HG02852 (cell line): Measurements from ENCODE around the gene TBC1D5.
"Not testable (repeated sequence)": the region's sequence is repeated elsewhere in the genome, so short reads cannot be mapped to it uniquely, and the experiment has no call there.

Experiments
- ATAC-seq: cut with Tn5 transposase; IDR thresholded peaks from one replicate; pipeline ENCODE4 v1.9.1; 2021; ENCODE audit warnings: mild to moderate bottlenecking, moderate library complexity; ENCODE audit not compliant: unreplicated experiment

Gene TBC1D5

GRCh38 chr3:17423786-17424536 is 318.5 kb downstream of the TBC1D5 start:
- ATAC-seq: no peak

GRCh38 chr3:17422636-17423035 is 319.8 kb downstream of the TBC1D5 start:
- no peak for ATAC-seq

- no peak for ATAC-seq
Measured at GRCh38 chr3:17420668-17421067, 321.8 kb downstream of the TBC1D5 start.

GRCh38 chr3:17412950-17413530 is 329.4 kb downstream of the TBC1D5 start:
- peak; percentile 87 for ATAC-seq

GRCh38 chr3:17411157-17411877 is 331.1 kb downstream of the TBC1D5 start:
- ATAC-seq: no peak

GRCh38 chr3:17407576-17407975 is 334.9 kb downstream of the TBC1D5 start:
- no peak for ATAC-seq

GRCh38 chr3:17404548-17404947 is 337.9 kb downstream of the TBC1D5 start:
- no peak for ATAC-seq

- ATAC-seq: no peak
Measured at GRCh38 chr3:17402442-17402841, 340.0 kb downstream of the TBC1D5 start.

GRCh38 chr3:17401912-17402311 is 340.5 kb downstream of the TBC1D5 start:
- no peak for ATAC-seq

- peak; percentile 38 for ATAC-seq
Measured at GRCh38 chr3:17399586-17399985, 342.8 kb downstream of the TBC1D5 start.

- peak; percentile 98 for ATAC-seq
Measured at GRCh38 chr3:17398959-17399551, 343.4 kb downstream of the TBC1D5 start.

- ATAC-seq: no peak
Measured at GRCh38 chr3:17396036-17396435, 346.4 kb downstream of the TBC1D5 start.

- no peak for ATAC-seq
Measured at GRCh38 chr3:17394541-17395155, 347.8 kb downstream of the TBC1D5 start.

- not testable (repeated sequence) for ATAC-seq
Measured at GRCh38 chr3:17392516-17392915, 349.9 kb downstream of the TBC1D5 start.

- no peak for ATAC-seq
Measured at GRCh38 chr3:17390785-17391184, 351.6 kb downstream of the TBC1D5 start.

GRCh38 chr3:17387108-17387507 is 355.3 kb downstream of the TBC1D5 start:
- no peak for ATAC-seq

- ATAC-seq: no peak
Measured at GRCh38 chr3:17386432-17386831, 356.0 kb downstream of the TBC1D5 start.

- ATAC-seq: no peak
Measured at GRCh38 chr3:17384567-17385296, 357.7 kb downstream of the TBC1D5 start.

GRCh38 chr3:17373304-17373703 is 369.1 kb downstream of the TBC1D5 start:
- no peak for ATAC-seq
